WTC11 (cell line): ENCODE results near the gene CEP350. TPM values are rescaled to one million over a fixed set of nuclear protein-coding genes. Genes with fewer than 3 reads are reported as not detected.

Source experiments
- ATAC-seq: fragments of 200-7000 bp; cut with Tn5 transposase; 2 replicates; pipeline ENCODE4 v1.10.0; 2021; ENCODE audit warnings: mild to moderate bottlenecking, moderate library complexity
- CTCF ChIA-PET: fragments of 300-600 bp; sonication (Branson Sonifier 250); formaldehyde crosslinking; loops from one replicate; lab custom pipeline; 2021; ENCODE audit warnings: antibody characterized with exemption; lab: Charles Lee
- POLR2A ChIA-PET: fragments of 350-600 bp; sonication (Branson Sonifier 250); formaldehyde crosslinking; loops from one replicate; lab custom pipeline; 2021; ENCODE audit warnings: antibody characterized with exemption; lab: Charles Lee
- DNase-seq: peaks from one replicate; pipeline ENCODE4 v3.0.0; 2021; ENCODE audit warnings: low spot score
- H3K27ac Mint-ChIP-seq: 2 replicates; pipeline ENCODE4 v1.8.0; 2021; ENCODE audit warnings: mixed read lengths
- H3K27me3 Mint-ChIP-seq: 2 replicates; pipeline ENCODE4 v1.8.0; 2021; ENCODE audit warnings: low read depth, mild to moderate bottlenecking, moderate library complexity, mixed read lengths
- H3K36me3 Mint-ChIP-seq: 2 replicates; pipeline ENCODE4 v1.8.0; 2021; ENCODE audit warnings: mixed read lengths
- H3K4me1 Mint-ChIP-seq: 2 replicates; pipeline ENCODE4 v1.8.0; 2022; ENCODE audit warnings: mixed read lengths
- H3K4me3 Mint-ChIP-seq: 2 replicates; pipeline ENCODE4 v1.8.0; 2021; ENCODE audit warnings: mild to moderate bottlenecking, moderate library complexity, mixed read lengths
- H3K9me3 Mint-ChIP-seq: 2 replicates; pipeline ENCODE4 v1.8.0; 2021; ENCODE audit warnings: mixed read lengths
- ARID4B ChIP-seq: sonication (generic); formaldehyde crosslinking; IDR thresholded peaks from 2 replicates; pipeline ENCODE4 v1.8.0; 2023; ENCODE audit warnings: missing genetic modification reagents, mild to moderate bottlenecking, borderline replicate concordance
- CDX4 ChIP-seq: fragments of 250-450 bp; sonication (Bioruptor Pico); IDR thresholded peaks from 2 replicates; pipeline ENCODE4 v1.9.0; 2021; ENCODE audit warnings: moderate library complexity, mild to moderate bottlenecking, inconsistent platforms, borderline replicate concordance
- CTCF ChIP-seq: fragments of 200-600 bp; IDR thresholded peaks from 2 replicates; pipeline ENCODE4 v1.8.0; 2022; ENCODE audit warnings: antibody characterized with exemption
- E2F4 ChIP-seq: sonication (generic); formaldehyde crosslinking; IDR thresholded peaks from 2 replicates; pipeline ENCODE4 v1.8.1; 2022; ENCODE audit warnings: low read depth, mild to moderate bottlenecking, moderate library complexity, missing genetic modification reagents, borderline replicate concordance
- EMX1 ChIP-seq: fragments of 250-450 bp; sonication (Bioruptor Pico); IDR thresholded peaks from 2 replicates; pipeline ENCODE4 v1.8.0; 2021; ENCODE audit warnings: mild to moderate bottlenecking
- ERG ChIP-seq: fragments of 250-450 bp; sonication (Bioruptor Pico); IDR thresholded peaks from 2 replicates; pipeline ENCODE4 v1.8.0; 2021; ENCODE audit warnings: mild to moderate bottlenecking
- ETV6 ChIP-seq: sonication (generic); formaldehyde crosslinking; IDR thresholded peaks from 2 replicates; pipeline ENCODE4 v1.8.1; 2022; ENCODE audit warnings: mild to moderate bottlenecking, missing genetic modification reagents
- GABPB1 ChIP-seq: sonication (generic); formaldehyde crosslinking; IDR thresholded peaks from 2 replicates; pipeline ENCODE4 v1.8.1; 2023; ENCODE audit warnings: mild to moderate bottlenecking, missing genetic modification reagents
- MXD4 ChIP-seq: fragments of 250-450 bp; sonication (Bioruptor Pico); IDR thresholded peaks from 2 replicates; pipeline ENCODE4 v1.8.0; 2021; ENCODE audit warnings: mild to moderate bottlenecking, moderate library complexity, borderline replicate concordance
- NR2C2 ChIP-seq: sonication (generic); formaldehyde crosslinking; IDR thresholded peaks from 2 replicates; pipeline ENCODE4 v1.8.0; 2022; ENCODE audit warnings: mild to moderate bottlenecking, missing genetic modification reagents
- PRDM15 ChIP-seq: sonication (generic); formaldehyde crosslinking; IDR thresholded peaks from 2 replicates; pipeline ENCODE4 v1.8.0; 2022; ENCODE audit warnings: missing genetic modification reagents
- ZBTB43 ChIP-seq: sonication (generic); formaldehyde crosslinking; IDR thresholded peaks from 2 replicates; pipeline ENCODE4 v1.8.1; 2023; ENCODE audit warnings: mild to moderate bottlenecking, missing genetic modification reagents
- ZNF232 ChIP-seq: sonication (generic); formaldehyde crosslinking; IDR thresholded peaks from 2 replicates; pipeline ENCODE4 v1.8.0; 2022; ENCODE audit warnings: mild to moderate bottlenecking, missing genetic modification reagents
- ZNF317 ChIP-seq: sonication (generic); formaldehyde crosslinking; IDR thresholded peaks from 2 replicates; pipeline ENCODE4 v1.8.1; 2023; ENCODE audit warnings: low read depth, mild to moderate bottlenecking, moderate library complexity, missing genetic modification reagents, borderline replicate concordance
- ZNF425 ChIP-seq: fragments of 250-450 bp; sonication (Bioruptor Pico); conservative IDR thresholded peaks from 2 replicates; pipeline ENCODE4 v1.9.0; 2021; ENCODE audit warnings: mild to moderate bottlenecking
- ZNF532 ChIP-seq: fragments of 250-450 bp; sonication (Bioruptor Pico); IDR thresholded peaks from 2 replicates; pipeline ENCODE4 v1.9.0; 2021; ENCODE audit warnings: mild to moderate bottlenecking, borderline replicate concordance
- total RNA-seq: library from RNA; stranded (reverse); gene quantifications from 3 replicates; pipeline ENCODE4 v1.2.3, GENCODE V29; 2021

Gene CEP350
- total RNA-seq, 1 experiment from 2014 or later, result 34.2 TPM

GRCh38 chr1:180143359-180143758 is 188.7 kb downstream of the CEP350 start:
- Mint-ChIP-seq H3K27ac (no peak overlapping the region), H3K9me3 (no peaks in the 10 kb centered on the region), H3K27me3 (no peaks in the 10 kb centered on the region; the same call in 1 of the 2 replicates), H3K36me3 (no peaks in the 10 kb centered on the region), H3K4me3 (no peak overlapping the region), H3K4me1 (no peaks in the 10 kb centered on the region)
- ATAC-seq (no peak), DNase-seq (no peak)
- CTCF ChIA-PET, result no interaction called here
- TF ChIP-seq ZNF532 (no peak), PRDM15 (no peak), ZBTB43 (CRISPR knock-in tag) (no peak), ZNF232 (CRISPR knock-in tag) (no peak), NR2C2 (no peak), ARID4B (CRISPR knock-in tag) (no peak), ZNF317 (CRISPR knock-in tag) (no peak), GABPB1 (CRISPR knock-in tag) (no peak), ZNF425 (CRISPR knock-in tag) (no peak), CTCF (no peak), E2F4 (CRISPR knock-in tag) (no peak), EMX1 (no peak), CDX4 (CRISPR knock-in tag) (no peak), ERG (CRISPR knock-in tag) (no peak), ETV6 (CRISPR knock-in tag) (no peak), MXD4 (CRISPR knock-in tag) (no peak)
- POLR2A ChIA-PET, result no interaction called here
